Kidney epithelial cell (primary cell): ENCODE measurements around the gene SNAP91. TPM values are rescaled to one million over a fixed set of nuclear protein-coding genes. Genes with fewer than 3 reads are reported as not detected.
A peak's percentile ranks its signal among the peaks of the same experiment; 100 is the strongest.
"Not testable (repeated sequence)": the region's sequence is repeated elsewhere in the genome, so short reads cannot be mapped to it uniquely, and the experiment has no call there.

ENCODE experiments used
- DNase-seq: peaks from one replicate; pipeline ENCODE4 v3.0.0-alpha.2; 2010; ENCODE audit warnings: low read depth
- H3K27me3 ChIP-seq: 2 replicates; pipeline ENCODE4 v1.6.0; 2011; ENCODE audit warnings: low read length; ENCODE audit not compliant: control insufficient read depth, insufficient read depth
- H3K36me3 ChIP-seq: 2 replicates; pipeline ENCODE4 v1.5.1; 2011; ENCODE audit warnings: low read length; ENCODE audit not compliant: control insufficient read depth, insufficient read depth
- H3K4me3 ChIP-seq: 2 replicates; pipeline ENCODE4 v1.5.1; 2011; ENCODE audit warnings: low read depth, mild to moderate bottlenecking, control low read depth, low read length
- total RNA-seq: library from RNA; depleted of rRNA; stranded (reverse); fragments of >200 nt; gene quantifications from 2 replicates; pipeline ENCODE4 v1.2.3, GENCODE V29; 2015
- TF ChIP-seq, protein P1 (sequence below): IDR thresholded peaks from 2 replicates; pipeline ENCODE4 v1.5.1; 2011; ENCODE audit warnings: mild to moderate bottlenecking, moderate library complexity, low read length, control low read depth, inconsistent platforms; ENCODE audit not compliant: insufficient read depth, poor library complexity, severe bottlenecking

SNAP91 gene
- total RNA-seq, 1 donor from 2014 or later, result 0.13 TPM

DNA sequence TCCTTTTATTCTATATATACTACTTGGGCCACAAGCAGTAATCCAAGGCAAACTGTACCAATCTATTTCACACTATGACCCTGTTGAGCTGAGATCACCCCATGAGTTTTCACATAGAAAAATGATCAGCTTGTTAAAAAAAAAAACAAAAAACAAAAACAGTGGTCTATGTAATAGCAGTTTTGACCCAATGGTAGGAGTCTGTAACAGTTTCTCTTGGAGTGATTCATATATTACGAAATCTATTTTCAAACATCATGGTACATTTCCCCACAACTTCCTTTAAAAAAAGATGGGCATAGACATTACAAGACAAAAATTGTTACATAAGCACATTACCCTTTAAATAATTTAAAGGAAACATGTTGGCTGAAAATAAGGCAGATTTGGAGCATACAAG lies 118.5 kb downstream of the SNAP91 start:
- TF ChIP-seq, protein P1, sequence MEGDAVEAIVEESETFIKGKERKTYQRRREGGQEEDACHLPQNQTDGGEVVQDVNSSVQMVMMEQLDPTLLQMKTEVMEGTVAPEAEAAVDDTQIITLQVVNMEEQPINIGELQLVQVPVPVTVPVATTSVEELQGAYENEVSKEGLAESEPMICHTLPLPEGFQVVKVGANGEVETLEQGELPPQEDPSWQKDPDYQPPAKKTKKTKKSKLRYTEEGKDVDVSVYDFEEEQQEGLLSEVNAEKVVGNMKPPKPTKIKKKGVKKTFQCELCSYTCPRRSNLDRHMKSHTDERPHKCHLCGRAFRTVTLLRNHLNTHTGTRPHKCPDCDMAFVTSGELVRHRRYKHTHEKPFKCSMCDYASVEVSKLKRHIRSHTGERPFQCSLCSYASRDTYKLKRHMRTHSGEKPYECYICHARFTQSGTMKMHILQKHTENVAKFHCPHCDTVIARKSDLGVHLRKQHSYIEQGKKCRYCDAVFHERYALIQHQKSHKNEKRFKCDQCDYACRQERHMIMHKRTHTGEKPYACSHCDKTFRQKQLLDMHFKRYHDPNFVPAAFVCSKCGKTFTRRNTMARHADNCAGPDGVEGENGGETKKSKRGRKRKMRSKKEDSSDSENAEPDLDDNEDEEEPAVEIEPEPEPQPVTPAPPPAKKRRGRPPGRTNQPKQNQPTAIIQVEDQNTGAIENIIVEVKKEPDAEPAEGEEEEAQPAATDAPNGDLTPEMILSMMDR, result no peak
- H3K27me3 ChIP-seq, result no peaks in the 10 kb centered on the region
- no peak for DNase-seq
- H3K36me3 ChIP-seq, result no peaks in the 10 kb centered on the region
- H3K4me3 ChIP-seq, result no peak overlapping the region

DNA sequence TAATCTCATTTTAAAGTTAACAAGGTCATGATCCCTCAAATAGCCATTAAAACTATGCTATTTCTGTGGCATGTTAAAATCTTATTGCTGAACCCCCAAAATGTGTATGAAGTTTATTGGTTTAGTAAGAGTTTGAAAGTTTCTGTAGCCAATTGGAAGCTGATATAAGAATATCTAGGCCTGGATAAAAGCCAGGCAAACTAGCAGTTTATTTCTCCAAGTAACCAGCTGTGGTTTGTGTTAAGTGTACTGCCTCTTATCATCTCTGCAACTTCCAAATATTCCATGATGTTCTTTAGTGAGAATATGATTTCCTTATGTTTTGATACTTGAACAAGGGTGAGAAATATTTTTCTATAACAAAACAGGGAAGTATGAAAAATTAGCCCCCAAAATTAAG lies 119.8 kb downstream of the SNAP91 start:
- DNase-seq, result no peak
- TF ChIP-seq, protein P1, result no peak
- Histone ChIP-seq H3K27me3 (no peaks in the 10 kb centered on the region), H3K4me3 (no peak overlapping the region), H3K36me3 (no peaks in the 10 kb centered on the region)

DNA sequence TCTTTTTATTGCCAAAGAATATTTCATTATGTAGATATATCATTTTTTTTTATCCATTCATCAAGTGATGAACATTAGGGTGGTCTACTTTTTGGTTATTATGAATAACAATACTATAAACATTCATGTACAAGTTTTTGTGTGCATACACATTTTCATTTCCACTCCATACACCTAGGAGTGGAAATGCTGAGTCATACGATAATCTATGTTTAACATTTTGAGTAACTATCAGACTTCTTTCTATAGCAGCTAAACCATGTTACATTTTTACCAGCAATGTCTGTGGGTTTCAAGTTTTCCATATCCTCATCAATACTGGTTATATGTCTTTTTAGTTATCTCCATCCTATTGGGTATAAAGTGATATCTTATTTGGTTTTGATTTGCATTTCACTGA lies 130.8 kb downstream of the SNAP91 start:
- no peaks in the 10 kb centered on the region for H3K36me3 ChIP-seq
- DNase-seq, result no peak
- TF ChIP-seq, protein P1, result no peak
- H3K27me3 ChIP-seq, result no peaks in the 10 kb centered on the region
- H3K4me3 ChIP-seq, result no peak overlapping the region

DNA sequence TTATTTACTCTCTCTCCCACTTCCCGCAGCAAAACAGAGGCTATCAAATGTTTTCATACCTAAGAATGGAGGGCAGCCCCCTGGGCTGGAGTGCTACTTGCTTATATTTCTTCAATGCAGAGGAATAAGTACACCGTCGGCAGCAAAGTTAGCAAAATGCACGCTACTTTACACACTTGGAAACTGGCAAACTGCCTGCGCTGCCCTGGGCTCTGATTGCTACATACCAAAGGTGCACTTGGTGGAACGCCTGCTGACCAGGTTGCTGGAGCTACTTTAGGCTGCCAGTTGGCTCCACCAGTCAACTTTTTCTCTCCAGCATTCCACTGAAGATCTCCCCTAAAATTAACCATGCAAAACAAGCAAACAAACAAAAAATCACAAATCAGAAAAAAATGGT lies 134.1 kb downstream of the SNAP91 start:
- Histone ChIP-seq H3K27me3 (no peaks in the 10 kb centered on the region), H3K4me3 (no peak overlapping the region), H3K36me3 (no peaks in the 10 kb centered on the region)
- peak; percentile 37 for DNase-seq
- TF ChIP-seq, protein P1, result no peak

DNA sequence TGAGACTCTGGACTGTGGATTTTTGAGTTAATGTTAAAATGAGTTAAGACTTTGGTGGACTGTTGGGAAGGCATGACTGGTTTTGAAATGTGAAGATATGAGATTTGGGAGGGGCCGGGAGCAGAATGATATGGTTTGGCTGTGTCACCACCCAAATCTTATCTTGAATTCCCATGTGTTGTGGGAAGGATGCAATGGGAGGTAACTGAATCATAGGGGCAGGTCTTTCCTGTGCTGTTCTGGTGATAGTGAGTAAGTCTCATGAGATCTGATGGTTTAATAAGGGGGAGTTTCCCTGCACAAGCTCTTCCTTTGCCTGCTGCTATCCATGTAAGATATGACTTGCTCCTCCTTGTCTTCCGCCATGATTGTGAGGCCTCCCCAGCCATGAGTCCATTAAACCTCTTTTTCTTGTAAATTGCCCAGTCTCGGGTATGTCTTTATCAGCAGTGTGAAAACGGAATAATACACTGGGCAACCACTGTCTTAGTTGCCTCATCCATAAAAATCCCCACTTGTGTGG lies 137.2 kb downstream of the SNAP91 start:
- not testable (repeated sequence) for H3K4me3 ChIP-seq, DNase-seq, H3K27me3 ChIP-seq, H3K36me3 ChIP-seq

DNA sequence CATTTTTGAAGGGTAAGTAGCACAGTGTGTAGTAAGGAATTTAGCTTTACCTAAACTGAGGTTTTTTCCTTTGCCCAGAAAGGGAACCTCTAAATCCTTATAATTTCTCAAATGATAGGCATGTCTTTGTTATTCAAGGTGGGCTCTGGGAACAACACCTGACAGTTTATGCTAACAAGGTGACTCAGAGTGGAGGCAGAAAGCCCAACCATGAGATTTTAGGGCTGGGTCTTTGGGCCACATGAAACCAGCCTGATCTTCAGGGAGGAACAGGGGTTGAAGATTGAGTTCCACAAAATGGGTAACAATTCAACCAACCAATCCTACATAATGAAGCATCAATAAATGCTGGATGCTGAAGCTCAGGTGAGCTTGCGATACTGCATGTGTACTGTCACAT lies 149.9 kb downstream of the SNAP91 start:
- TF ChIP-seq, protein P1, result no peak
- no peaks in the 10 kb centered on the region for H3K36me3 ChIP-seq
- H3K27me3 ChIP-seq, result no peaks in the 10 kb centered on the region
- H3K4me3 ChIP-seq, result no peak overlapping the region
- no peak for DNase-seq
